Dedifferentiated amniotic fluid mesenchymal stem cell (primary cell): Measurements from ENCODE around the gene C20orf202.

ENCODE experiments used
- DNase-seq: peaks from one replicate; pipeline ENCODE4 v3.0.0-alpha.2; 2016; ENCODE audit errors: extremely low spot score

C20orf202 gene

GRCh38 chr20:1184638-1185315 lies 18.5 kb upstream of the C20orf202 start, which contains the start of gene TMEM74B:
TSS of gene TMEM74B (minus strand) at chr20:1184981. CDS start at chr20:1183801, 1,180 bp downstream.
- no peak for DNase-seq

DNA sequence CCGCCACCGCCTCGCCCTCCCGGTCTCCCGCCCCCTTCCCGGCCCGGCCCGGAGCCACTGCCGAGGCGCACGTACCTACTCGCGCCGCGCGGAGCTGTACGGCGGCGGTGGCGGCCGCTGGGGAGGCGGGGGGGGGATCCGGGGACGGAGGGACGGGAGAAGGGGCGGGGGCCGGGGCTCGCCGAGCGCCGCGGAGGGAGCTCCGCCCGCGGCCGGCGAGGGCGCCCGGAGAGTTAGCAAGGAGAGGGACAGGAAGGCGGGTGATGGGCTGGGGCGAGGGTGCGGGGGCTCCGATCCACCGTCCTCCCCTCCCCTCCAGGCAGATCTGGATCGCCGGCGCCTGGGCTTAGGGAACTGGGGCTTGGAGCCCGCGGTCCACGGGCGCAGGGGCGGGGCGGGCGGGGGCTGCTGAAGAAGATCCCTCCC lies 17.9 kb upstream of the C20orf202 start:
- DNase-seq: no peak

DNA sequence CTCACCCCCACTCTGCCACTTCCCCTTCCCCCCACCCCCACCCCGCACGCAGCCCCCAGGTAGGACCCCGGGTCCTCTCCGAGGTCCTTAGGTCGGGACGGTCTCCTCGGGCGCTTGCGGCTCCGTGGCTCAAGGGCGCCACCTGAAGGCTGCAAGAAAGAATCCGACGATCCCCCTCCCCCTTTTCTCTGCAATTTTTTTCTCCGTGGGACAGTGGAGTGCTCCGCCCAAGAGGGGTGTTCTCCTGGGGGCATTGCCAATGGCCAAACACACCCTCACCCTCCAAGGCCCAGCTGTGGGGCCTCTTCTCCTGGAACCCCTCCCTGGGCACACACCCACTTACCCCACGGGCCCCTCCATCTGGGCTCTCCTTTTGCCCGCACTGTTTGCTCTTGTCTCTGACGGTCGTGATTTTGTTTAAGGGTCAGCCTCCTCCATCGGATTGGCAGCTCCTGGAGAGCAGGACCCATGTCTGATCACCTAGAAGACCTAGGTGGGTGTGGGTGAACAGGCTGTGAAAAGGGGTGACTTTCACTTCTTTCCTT lies 17.4 kb upstream of the C20orf202 start:
- no peak for DNase-seq

DNA sequence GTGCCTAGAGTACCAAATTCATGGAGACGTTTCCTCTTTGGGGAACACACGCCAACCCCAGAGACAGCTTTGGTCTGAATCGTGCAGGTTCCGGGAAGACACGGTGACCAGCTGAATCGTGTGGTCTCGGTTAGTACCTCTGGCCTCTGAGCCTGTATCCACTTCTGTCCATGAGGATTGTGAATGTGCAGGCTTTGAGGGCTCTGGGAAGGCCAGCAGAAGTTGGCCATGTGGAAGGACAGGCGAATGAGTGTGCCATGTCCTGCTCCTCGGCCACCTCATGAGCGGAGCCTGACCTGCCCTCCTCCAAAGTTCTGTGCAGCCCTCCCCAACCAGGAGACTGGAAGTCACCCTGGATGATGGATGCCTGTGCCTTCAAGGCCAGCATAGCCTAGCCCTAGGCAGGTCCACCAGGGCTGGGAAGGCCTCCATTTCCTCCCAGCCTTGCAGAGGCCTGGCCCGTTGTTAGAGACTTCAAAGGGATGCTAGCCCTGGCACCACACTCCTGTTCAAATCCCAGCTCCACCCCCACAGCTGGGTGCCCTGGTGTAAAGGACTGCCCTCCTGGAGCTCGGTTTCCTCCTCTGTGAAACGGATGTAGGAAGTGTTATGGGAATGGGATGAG lies 16.8 kb upstream of the C20orf202 start:
- DNase-seq: no peak

GRCh38 chr20:1187605-1188171 lies 15.6 kb upstream of the C20orf202 start:
- no peak for DNase-seq

- no peak for DNase-seq
Measured at GRCh38 chr20:1188347-1188746, 14.9 kb upstream of the C20orf202 start.

DNA sequence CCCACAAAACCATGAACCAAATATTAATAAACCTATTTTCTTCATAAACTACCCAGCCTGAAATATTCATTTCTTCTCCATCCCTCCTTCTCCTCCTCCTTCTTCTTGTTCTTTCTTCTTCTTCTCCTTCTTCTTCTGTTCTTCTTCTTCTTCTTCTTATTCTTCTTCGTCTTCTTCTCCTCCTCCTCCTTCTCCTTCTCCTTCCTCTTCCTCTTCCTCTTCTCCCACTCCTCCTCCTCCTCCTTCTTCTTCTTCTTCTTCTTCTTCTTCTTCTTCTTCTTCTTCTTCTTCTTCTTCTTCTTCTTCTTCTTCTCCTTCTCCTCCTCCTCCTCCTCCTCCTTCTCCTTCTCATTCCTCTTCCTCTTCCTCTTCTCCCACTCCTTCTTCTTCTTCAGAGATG lies 13.4 kb upstream of the C20orf202 start:
- no peak for DNase-seq

DNA sequence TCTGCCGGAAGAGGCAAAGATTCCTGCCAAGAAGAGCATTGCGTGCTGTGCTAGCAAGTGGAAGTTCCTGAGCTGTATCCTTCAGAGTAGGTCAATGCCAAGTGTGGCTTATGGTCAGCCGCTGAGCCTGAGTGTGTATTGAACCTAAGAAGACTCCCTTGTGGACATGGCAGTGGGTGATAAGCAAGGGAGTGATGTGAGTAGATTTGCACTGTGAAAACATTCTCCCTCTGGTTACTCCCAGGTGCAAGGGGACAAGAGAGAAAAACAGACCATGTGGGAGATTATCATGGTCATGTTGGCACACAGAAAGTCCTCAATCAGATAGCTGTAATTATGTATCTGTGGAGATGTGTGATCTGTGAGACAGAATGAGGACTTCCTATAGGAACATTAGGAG lies 12.4 kb upstream of the C20orf202 start:
- DNase-seq: no peak

DNA sequence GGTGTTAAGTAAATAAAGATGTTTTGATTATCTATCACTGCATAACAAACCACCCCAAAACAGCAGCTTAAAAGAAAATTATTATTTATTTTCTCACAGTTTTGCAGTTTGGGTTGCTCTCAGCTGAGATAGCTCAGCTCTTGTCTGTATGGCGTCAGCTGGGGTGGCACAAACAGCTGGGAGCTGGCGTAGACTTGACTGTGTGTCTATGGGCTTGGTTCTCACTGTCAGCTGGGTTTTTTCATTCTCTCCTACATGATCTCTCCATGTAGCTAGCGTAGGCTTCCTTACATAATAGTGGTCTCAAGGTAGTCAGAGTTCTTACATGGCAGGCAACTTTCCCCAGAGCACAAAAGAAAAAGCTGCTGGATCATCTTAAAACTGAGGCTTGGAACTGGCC lies 12.0 kb upstream of the C20orf202 start:
- DNase-seq: no peak

GRCh38 chr20:1195226-1195625 lies 8.0 kb upstream of the C20orf202 start:
- no peak for DNase-seq

DNA sequence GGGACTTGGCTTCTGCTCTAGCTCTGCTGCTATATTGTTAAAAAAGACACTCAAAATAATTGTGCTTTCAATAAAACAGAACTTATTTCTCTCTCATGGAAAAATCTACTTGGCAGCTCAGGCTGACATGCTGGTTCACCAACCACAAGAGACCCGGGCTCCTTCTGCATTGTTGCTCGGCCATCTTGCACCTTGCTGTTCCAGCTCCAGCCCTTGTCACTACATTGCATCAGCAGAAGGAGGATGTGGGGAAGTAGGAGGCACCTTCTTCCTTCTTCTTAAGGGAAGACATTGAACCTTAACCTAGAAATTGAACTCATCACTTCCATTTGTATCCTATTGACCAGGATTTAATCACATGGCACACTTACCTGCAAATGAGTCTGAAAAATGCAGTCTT lies 6.6 kb upstream of the C20orf202 start:
- no peak for DNase-seq

GRCh38 chr20:1197801-1198200 lies 5.5 kb upstream of the C20orf202 start:
- no peak for DNase-seq

DNA sequence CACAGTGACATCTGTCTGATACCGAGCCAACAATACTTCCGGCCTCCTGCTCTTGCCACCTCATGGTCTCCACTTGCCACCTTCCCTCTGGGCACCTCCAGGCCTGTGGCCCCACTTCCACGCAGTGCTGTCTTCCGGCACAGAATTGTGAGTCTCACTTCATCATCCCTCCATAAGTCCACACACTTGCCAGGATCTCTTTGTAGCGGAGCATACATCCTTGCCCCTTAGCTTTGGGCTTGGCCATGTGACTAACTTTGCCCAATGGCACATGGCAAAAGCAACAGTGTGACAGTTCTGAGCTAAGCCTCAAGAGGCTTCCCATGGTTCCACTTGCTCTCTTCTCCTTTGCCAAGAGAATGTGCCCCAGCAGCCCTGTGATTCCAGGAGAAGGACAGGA lies 4.5 kb upstream of the C20orf202 start:
- no peak for DNase-seq

DNA sequence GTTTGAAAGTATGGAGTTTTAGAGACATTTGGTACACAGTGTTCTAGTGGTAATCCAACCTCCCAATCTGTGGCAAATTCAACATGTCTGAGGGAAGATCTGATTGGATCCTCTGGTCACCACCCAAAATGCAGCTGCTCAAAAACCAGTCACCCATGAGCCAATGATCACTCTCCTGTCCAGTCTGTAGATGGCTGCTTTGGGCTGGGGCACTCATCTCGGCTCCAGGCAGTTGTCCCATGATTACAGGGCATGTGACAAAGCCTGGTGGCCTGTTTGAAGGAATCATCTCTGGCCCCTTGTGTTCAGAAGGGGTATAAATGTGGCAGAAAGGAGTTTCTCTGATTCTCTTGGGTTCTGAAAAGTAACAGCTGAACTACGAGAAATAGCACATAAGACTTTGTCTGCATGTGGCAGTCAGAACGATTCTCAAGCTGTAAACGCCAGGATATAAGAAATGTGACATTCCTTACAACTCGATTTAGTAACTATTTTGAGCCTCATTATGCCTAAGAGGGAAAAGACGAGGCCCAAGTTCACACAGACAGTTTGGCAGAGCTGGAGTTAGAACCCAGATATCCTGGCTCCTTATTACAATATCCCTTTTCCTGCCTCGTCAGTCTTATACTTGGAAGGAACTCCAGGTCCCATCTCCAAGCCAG lies 3.9 kb upstream of the C20orf202 start:
- DNase-seq: no peak

GRCh38 chr20:1199964-1200363 lies 3.3 kb upstream of the C20orf202 start:
- DNase-seq: no peak

GRCh38 chr20:1203630-1204029 lies 376 bp downstream of the C20orf202 start:
- no peak for DNase-seq

DNA sequence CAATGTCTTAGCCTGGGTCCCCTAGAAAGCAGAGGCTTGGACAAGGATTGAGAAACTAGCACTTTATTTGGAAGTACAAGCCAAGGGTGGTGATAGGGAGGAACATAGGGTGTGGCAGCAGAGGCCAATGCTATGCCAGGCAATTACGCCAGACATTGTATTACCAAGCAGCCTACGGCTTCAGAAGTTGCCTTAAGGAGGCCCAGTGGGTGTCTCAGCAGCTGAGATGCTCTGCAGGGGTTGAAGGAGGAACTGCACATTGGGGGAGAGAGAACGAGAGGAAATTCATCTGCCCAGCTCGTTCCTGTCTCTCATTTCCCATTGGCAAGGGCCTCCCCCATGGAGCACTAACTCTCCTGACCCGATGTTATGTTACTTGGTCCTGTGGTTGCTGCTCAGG lies 859 bp downstream of the C20orf202 start:
- DNase-seq: no peak

DNA sequence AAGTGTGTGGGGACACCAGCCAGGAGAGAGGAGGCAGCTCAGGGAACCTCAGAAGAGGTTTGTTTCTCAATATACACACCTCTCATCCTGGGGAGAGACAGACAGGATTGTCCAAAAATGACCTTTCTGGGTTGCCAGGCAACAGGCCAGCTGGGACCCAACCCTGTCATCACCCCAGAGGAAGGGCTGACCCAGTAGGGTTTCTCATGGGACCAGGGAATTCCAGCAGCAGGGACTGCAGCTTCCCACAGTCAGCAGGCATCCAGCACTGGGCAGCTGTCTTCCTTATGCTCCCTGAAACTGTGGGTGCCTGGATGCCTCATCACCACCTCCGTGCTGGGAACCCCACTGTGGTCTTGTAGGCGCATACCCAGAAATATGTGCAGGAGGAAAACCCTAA lies 1.3 kb downstream of the C20orf202 start:
- DNase-seq: no peak

GRCh38 chr20:1205802-1206201 lies 2.5 kb downstream of the C20orf202 start:
- no peak for DNase-seq

DNA sequence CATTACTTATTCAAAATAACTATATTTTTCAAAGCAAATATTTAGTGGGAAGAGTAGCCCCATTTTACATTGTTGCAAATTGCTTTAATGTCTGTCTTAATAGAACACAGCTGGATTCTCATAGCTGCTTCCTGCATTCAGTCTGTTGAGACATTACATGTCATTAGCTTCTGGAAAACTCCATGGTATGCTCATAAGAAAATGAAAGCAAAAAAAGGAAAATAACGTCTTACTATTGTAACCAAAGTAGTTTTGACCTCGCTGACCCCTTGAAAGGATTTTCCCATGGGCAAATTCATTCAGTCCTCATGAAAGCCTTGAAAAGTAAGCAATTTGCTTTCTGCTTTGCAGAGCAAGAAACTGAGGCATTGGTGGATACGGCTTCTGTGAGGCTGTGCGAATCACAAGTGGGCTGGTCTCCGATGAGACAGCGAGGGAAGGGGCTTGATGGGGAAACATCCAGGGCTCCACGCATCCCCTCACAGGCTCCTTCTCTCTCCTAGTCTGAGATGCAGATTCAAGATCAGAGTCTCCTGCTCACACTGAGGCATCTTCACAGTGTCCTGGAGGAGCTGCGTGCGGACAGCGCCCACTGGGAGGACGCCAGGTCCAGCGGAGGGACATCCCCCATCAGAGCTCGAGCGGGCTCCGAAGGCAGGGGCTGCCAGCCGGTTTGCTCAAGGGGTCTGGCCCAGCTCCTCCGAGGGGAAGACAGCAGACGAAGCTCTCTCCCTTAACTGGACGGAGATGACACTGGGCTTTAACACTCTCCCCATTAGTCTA lies 3.3 kb downstream of the C20orf202 start:
- DNase-seq: no peak

DNA sequence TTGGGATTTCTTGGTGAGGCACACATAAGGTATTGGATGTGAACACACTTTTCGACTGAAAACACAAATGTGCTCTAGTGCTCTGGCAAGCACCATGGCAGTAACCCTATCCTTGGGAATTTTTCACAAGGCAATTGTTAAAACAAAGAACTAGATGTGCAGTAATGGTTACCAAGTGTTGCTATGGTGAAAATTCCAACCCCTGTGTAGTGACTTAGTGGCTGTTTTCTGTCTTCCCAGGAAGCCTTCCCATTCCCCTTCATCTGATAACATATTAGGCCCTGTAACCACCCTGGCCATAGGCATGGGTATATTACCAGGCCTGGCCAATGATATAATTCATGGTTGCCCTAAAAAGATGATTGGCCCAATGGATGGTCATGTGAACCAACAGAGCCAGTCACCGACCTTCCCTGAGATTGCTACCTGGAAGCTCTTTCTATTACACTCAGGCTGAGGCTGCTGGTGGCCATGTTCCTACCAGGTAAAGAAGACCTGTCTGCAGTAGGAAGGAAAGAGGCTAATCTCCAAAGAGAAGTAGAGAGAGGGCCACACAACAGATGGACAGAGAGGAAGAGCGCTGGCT lies 4.1 kb downstream of the C20orf202 start:
- DNase-seq: no peak
